ENCODE measurements around the gene BRINP2. TPM values are rescaled to one million over a fixed set of nuclear protein-coding genes. Genes with fewer than 3 reads are reported as not detected.

The BRINP2 gene
- polyA plus RNA-seq, 3 donors, result 0.23 to 0.26 TPM; not detected in 1

DNA sequence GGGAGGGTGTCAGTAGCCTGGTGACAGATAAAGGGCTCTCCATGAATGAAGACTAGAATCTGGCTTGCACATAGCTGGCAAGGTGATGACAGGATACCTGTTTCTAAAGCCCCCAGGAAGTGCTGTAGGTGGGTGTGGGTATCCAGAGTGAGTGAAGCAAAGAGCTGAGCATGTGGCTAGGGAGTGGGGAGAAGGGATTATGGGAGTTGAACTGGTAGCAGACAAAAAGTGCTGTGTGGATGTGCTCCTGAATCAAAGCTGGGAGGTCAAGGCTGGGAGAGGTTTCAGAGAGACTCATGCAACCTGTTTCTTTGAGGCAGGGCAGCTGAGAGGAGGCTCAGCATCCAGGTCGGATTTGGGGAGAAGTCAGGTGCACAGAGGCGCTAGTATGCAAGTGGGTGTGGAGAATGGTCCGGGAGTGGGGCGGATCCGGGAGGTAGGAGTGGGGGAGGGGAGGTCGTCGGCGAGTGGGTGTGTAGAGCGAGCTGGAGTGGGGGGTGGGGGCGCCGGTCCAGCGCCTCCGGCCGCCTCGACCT lies 6.8 kb upstream of the BRINP2 start:
- no peak for DNase-seq

- peak; percentile 47 for DNase-seq
Measured at GRCh38 chr1:177164380-177165068, 6.2 kb upstream of the BRINP2 start, which contains the start of gene ASTN1. Gene ASTN1 (minus strand): TSS chr1:177164712. CDS start chr1:177164676, 36 bp downstream.

DNA sequence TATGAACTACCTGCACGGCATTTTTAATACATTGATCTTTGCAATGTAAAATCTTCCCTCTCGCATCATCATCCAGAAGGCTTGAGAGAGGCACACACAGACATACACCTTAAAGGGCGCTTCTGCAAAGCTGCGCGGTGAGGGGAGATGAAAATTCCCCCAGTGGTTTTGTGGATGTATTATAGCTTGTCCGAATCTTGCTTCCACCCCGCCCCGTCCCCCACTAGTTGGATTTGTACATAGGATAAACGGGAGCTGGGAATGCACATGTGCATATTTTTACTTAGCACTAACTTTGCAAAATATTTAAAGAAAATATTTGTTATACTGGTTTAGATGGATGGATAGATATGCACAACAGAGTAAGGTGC lies 5.7 kb upstream of the BRINP2 start:
- no peak for DNase-seq

GRCh38 chr1:177171536-177172123 lies 872 bp downstream of the BRINP2 start:
- DNase-seq, result no peak

DNA sequence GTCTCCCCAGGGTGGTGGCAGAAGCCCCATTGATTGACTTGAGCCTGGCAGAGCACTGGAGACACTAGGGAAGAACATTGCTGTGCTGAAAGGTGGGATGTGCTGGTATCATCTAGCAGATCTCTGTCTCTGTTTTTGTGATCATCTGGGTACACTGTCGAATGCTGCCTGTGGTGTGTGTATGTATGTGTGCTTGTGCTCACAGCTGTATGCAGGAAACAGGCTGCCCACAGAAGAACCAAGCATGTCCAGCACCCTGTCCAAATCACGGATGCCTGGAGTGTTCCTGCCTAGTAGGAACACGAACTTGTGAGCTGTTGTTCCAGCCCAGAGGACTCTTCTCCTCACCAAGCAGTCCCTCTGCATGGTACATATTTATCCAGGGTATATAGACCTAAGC lies 1.5 kb downstream of the BRINP2 start:
- no peak for DNase-seq

- no peak for DNase-seq
Measured at GRCh38 chr1:177172866-177173265, 2.1 kb downstream of the BRINP2 start.

- no peak for DNase-seq
Measured at GRCh38 chr1:177173976-177174375, 3.2 kb downstream of the BRINP2 start.

DNA sequence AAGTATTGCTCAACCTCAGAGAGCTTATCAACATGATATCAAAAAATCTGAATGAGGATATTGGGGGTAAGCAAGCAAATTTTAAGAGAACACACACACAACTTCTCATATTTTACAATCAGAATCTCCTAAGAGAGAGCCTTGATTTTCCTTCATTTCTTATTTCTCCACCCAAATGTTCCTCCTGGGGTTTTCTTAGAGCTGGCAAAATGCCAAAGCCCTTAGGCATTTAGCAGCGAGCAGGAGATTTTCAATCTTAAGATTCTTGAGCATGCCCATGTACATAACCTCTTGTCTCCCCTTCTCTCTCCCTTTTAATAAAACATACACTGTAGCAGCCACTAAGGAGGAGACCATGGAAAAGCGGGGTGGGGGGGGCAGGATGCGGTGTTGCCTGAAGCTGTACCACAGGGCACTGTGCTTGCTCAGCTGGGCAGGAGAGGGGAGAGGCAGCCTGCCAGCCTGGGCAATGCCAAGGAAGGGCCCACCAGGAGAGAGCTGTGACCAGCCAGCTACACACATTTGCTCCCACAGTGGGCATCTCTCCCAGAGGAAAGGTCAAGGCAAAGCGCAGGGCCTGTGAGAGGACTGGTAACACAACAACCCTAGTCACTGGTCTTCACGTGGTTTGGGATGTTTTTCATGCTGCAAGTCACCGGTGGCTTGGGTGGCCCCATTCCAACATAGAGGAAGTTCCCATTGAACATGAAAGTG lies 4.3 kb downstream of the BRINP2 start:
- DNase-seq, result no peak

DNA sequence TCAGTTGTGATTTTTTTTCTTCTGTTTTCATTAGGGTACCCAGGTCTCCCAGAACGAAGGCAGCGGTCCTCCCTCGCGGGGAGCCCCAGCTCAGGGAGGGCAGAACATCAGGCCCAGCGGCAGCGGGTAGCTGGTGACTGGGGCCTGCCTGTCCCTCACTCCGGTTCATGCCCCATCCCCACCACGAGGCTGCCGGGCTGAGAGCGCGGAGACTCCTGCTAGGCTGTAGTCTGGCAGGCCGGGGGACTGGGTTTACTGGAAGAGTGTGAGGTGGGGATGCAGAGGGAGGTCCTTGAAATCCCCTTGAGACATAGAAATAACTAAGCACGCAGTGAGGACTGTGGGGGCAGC lies 10.5 kb downstream of the BRINP2 start:
- no peak for DNase-seq

DNA sequence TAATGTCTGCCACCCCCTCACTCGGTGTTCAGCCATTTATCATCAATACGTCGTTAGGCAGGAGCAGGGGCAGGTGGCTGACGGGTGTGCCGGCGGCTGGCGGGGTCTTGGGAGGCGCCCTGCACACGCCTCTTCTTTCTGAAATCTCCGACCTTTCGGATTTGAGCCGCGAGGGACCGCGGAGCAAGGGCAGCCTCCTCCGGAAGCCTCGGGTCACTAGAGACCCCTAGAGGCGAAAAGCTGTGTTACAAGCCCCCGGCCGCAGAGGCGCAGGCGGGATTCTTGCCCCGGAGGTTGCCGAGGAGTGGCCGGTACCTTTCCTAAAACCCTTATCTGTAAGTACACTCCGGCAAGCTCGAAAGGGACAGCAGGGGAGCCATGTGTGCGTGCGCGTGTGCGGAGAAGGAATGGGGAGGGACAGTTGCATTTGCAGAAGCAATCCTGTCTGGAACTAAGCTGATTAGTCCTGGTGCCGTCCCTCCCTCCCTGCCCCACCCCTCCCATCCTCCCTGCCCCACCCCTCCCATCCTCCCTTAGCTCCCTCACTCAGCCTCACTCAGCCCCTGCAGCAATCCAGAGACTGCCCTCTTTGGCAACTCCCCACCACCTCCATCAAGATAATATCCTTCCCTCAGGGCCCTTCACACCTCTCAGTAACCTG lies 11.0 kb downstream of the BRINP2 start:
- DNase-seq, result peak; percentile 64

DNA sequence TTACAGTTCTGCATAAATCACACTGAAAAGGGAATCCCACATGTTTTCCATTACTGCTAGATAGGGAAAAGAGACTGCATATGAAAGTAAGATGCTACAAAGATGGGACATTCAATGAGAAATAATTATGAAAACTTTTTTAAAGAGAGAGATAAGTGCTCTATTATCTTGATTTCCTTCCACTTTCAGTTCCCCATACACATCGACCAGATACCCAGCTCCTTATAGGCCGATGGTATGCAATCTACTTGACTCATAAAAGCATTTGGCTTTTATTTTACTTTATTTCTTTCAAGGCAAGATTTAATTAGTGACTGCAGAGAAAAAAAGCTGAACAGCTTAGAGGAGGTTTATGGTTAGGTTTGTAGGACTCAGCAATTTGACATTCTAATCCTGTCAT lies 13.1 kb downstream of the BRINP2 start:
- no peak for DNase-seq

DNA sequence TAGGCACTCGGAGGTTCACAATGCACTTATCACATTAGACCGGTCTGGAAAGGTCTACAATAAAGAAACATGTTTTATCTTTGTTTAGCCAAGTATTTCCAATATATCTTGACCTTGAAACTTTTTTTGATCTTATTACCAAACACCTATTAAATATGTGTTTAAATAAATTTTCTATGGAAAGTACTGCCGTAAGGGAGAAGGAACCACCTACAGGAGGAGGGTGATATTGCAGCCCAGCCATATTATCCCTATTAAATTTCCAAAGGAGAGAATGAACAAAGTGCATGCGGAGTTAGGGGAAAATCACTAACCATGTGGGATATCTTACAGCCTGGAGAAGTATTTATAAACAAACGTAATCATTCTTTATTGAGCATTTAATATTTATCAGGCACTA lies 14.5 kb downstream of the BRINP2 start:
- no peak for DNase-seq

DNA sequence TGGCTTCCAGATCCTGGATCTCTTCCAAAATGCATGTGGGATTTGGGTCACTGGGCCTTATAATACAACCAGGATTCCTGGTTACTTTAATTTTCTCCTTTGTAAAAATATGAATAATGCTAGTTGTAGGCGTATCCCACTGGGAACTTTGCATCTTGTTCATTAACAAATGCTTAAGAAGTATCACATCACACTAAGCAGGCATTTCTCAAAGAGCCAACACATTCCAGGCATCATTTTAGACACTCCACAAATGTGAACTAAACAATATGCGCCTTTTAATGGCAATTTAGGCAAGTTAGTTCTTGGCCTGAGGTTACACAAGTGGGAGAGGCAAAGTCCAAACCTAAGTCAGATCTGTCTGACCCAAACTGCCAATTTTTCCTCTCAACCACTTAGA lies 15.9 kb downstream of the BRINP2 start:
- no peak for DNase-seq

GRCh38 chr1:177190308-177190970 lies 19.7 kb downstream of the BRINP2 start:
- no peak for DNase-seq

DNA sequence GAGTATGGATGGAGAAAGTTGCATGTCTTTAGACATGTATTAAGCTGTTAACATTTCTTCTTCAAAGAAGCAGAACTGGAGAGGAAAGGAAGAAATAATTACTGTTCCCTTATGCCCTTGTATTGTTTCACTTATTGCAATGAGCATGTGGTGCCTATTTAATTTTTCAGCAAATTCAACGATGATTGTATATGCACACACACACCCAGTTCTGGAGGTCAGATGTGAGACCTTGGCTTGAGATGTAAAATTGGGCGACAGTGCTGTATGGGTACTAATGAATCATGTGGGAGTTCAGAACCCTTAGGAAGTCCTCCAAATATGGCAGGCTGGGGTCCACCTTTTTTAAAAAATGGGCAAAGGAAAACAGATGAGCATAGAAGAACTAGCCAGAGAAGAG lies 27.5 kb downstream of the BRINP2 start:
- DNase-seq, result no peak

DNA sequence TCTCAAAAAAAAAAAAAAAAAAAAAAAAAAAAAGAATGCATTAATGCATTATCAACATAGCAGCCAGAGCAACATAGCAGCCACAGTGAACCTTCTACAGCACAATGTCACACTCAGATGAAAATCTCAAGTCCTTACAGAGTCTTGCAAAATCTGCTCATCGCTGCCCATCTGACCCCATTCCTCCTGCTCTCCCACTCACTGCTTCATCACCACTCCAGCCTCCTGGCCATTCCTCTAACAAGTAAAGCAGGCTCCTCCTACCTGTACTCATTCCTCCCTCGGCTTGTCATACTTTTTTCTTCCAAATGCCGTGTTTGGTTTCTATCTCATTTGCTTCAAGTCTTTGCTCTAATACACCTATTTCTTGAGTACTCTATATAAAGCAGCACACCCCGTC lies 29.5 kb downstream of the BRINP2 start:
- no peak for DNase-seq

DNA sequence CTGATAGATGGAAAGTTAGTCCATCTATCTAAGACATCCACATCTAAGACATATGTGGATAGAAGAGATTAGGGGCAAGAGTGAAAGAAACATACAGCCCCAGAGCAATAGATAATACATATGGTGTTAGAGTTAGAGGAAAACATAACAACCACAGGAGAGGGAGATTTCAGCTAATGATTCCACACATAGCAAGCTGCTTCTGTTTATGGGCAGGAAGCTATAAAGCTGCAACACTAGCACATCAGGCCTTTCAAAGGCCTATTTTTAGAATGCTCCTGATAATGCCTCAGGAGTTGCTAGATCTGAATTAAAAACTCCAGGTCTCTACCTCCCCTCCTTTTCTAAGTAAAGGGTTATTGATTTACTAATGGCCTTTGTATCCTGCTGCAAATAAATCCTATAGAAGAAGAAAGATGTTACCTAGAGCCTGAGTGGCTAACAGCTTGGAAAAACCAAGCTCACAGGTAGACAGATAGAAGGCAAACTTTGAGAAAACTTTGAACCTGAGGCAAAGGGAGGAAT lies 36.1 kb downstream of the BRINP2 start:
- DNase-seq, result no peak

DNA sequence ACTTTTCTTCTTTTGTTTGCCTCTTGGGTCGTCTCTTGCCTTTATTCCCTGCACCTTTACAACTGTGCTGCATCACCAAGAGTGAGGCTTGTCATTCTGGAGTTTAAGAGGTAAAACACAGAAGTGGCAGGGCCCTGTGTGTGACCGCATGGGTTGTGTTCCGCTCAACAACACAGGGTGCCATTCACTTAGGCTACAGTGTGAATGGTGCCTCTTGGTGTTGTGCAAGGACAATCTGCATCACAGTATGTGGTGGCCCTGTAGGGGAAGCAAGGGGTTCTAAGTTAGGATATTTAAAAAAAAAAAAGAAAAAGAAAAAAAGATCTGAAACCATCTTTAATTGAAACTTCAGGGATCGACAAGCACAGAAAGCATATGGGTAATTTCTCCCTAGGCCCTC lies 38.2 kb downstream of the BRINP2 start:
- DNase-seq, result no peak

GRCh38 chr1:177209357-177209756 lies 38.6 kb downstream of the BRINP2 start:
- peak; percentile 36 for DNase-seq

DNA sequence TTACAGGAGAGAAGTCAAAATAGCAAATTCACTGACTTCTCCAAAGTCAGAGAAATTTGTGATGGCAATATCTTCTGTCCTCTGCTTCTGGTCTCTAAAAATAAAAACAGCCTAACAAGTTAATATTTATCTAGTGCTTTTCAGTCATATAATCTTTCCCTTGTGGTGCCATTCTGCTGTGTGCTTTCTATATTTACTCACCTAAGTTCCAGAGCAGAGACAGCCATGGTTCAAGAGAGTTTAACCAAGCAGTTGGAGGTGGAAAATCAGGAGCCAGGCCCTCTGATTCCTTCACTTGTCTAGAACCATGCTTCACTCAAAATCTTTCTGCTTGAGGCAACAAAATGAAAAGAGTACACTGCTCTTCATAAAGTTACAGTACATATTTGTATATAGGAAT lies 39.3 kb downstream of the BRINP2 start:
- no peak for DNase-seq

GRCh38 chr1:177211231-177211630 lies 40.5 kb downstream of the BRINP2 start:
- DNase-seq, result no peak
